ENCODE data around the gene SMPDL3A. TPM values are rescaled to one million over a fixed set of nuclear protein-coding genes. Genes with fewer than 3 reads are reported as not detected.

The SMPDL3A gene
- total RNA-seq, 1 experiment from 2014 or later, result 2.4 TPM

DNA sequence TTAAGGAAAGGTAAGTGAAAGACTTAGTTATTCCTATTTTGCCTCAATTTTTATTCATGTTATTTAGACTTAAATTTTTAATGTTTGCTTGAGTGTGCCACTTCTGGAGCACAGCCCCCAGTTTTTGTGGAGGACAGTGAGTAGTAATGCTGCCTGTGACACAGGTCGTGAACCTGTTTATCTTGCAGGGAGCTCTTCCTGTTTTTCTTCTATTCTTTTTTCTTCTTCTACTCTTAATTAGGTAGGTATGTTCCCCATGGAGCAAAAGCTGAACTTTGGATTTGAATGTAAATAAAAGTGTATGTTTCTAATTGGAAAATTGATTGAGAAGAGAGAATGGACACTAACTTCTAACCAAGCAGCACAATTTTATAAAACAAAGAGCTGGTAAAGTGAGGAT is 12.3 kb downstream of the SMPDL3A start:
- no peak for DNase-seq
- H3K9me2 ChIP-seq (ENCODE audit: insufficient read depth), result no peaks in the 10 kb centered on the region
- H3K9me3 ChIP-seq (ENCODE audit: insufficient read depth, low read depth), result no peaks in the 10 kb centered on the region
- intact Hi-C loops (cut with micrococcal nuclease; ENCODE audit: unreplicated experiment), result no loop called here
- H3K79me2 ChIP-seq (ENCODE audit: low read depth), result no peaks in the 10 kb centered on the region
- H3K27me3 ChIP-seq (ENCODE audit: insufficient read depth, low read depth), result no peaks in the 10 kb centered on the region
- ChIA-PET CTCF (no interaction called here), POLR2A (ENCODE audit: unreplicated experiment) (no interaction called here)
- BruUV-seq (replicated peaks), result no TSS peak
- H3K27ac ChIP-seq, result no peak overlapping the region
- H3K4me1 ChIP-seq (replicated peaks; ENCODE audit: insufficient read depth), result peaks cover 33% of the 10 kb centered on the region
- no peak overlapping the region for H3K4me3 ChIP-seq
- no peak overlapping the region for H3K4me2 ChIP-seq
- no peak overlapping the region for H2AFZ ChIP-seq
- TF ChIP-seq CTCF (conservative IDR thresholded peaks at IDR 0.05) (no peak), EZH2 (IDR thresholded peaks at IDR 0.05; ENCODE audit: low read depth) (no peak)
- no peaks in the 10 kb centered on the region for H4K20me1 ChIP-seq (ENCODE audit: insufficient read depth)
- peaks cover 14% of the 10 kb centered on the region; the same call in 1 of the 2 replicates for H3F3A ChIP-seq (ENCODE audit: insufficient read depth, low read depth)
- H3K36me3 ChIP-seq (ENCODE audit: low read depth), result no peaks in the 10 kb centered on the region

DNA sequence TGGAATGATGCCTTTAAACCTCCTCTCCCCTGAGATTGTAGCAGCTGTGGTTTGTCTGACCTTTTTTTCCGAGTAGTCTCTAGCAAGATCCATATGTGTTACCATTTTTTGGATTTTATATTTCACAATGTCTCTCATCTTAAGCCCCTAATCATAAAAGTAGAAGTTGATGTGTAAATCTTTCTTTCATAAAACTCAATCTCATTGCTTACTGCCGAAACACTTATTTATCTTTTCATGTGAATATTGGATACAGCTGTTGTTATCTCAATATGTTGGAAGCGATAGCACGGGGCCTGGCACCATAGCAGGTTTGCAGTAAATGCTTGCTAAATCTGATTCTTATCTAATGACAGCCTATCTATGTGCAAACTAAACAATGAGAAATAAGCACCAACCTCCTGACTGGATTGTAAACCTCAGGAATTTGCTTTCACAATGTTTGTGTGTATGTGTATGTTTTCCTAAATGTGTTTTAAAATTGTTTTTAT is 14.2 kb downstream of the SMPDL3A start:
- no peaks in the 10 kb centered on the region for H3K9me2 ChIP-seq (ENCODE audit: insufficient read depth)
- CTCF ChIA-PET, result no interaction called here
- no peaks in the 10 kb centered on the region for H4K20me1 ChIP-seq (ENCODE audit: insufficient read depth)
- BruUV-seq (replicated peaks), result no TSS peak
- H3K4me2 ChIP-seq, result no peak overlapping the region
- H3K79me2 ChIP-seq (ENCODE audit: low read depth), result no peaks in the 10 kb centered on the region
- no peak overlapping the region for H3K4me3 ChIP-seq
- H3K9me3 ChIP-seq (ENCODE audit: insufficient read depth, low read depth), result no peaks in the 10 kb centered on the region
- H2AFZ ChIP-seq, result no peak overlapping the region
- POLR2A ChIA-PET (ENCODE audit: unreplicated experiment), result no interaction called here
- intact Hi-C loops (cut with micrococcal nuclease; ENCODE audit: unreplicated experiment), result no loop called here
- TF ChIP-seq EZH2 (IDR thresholded peaks at IDR 0.05; ENCODE audit: low read depth) (no peak), CTCF (conservative IDR thresholded peaks at IDR 0.05) (no peak)
- H3K36me3 ChIP-seq (ENCODE audit: low read depth), result no peaks in the 10 kb centered on the region
- H3K4me1 ChIP-seq (replicated peaks; ENCODE audit: insufficient read depth), result peaks cover 30% of the 10 kb centered on the region
- H3F3A ChIP-seq (ENCODE audit: insufficient read depth, low read depth), result peaks cover 12% of the 10 kb centered on the region; the same call in 1 of the 2 replicates
- no peak overlapping the region for H3K27ac ChIP-seq
- no peaks in the 10 kb centered on the region for H3K27me3 ChIP-seq (ENCODE audit: insufficient read depth, low read depth)
- DNase-seq, result peak in 1 of 2 experiments; percentile 56

- no peaks in the 10 kb centered on the region for H4K20me1 ChIP-seq (ENCODE audit: insufficient read depth)
- no peak overlapping the region for H3K4me3 ChIP-seq
- no peak overlapping the region for H2AFZ ChIP-seq
- TF ChIP-seq CTCF (conservative IDR thresholded peaks at IDR 0.05), result no peak
- no peak for TF ChIP-seq EZH2 (IDR thresholded peaks at IDR 0.05; ENCODE audit: low read depth)
- H3K36me3 ChIP-seq (ENCODE audit: low read depth), result no peaks in the 10 kb centered on the region
- H3K79me2 ChIP-seq (ENCODE audit: low read depth), result no peaks in the 10 kb centered on the region
- H3K27me3 ChIP-seq (ENCODE audit: insufficient read depth, low read depth), result no peaks in the 10 kb centered on the region
- no peaks in the 10 kb centered on the region for H3K9me2 ChIP-seq (ENCODE audit: insufficient read depth)
- CTCF ChIA-PET, result no interaction called here
- BruUV-seq (replicated peaks), result no TSS peak
- DNase-seq, result no peak
- no peaks in the 10 kb centered on the region for H3K9me3 ChIP-seq (ENCODE audit: insufficient read depth, low read depth)
- no peak overlapping the region for H3K27ac ChIP-seq
- peaks cover 8% of the 10 kb centered on the region; the same call in 1 of the 2 replicates for H3F3A ChIP-seq (ENCODE audit: insufficient read depth, low read depth)
- POLR2A ChIA-PET (ENCODE audit: unreplicated experiment), result no interaction called here
- H3K4me1 ChIP-seq (replicated peaks; ENCODE audit: insufficient read depth), result peaks cover 12% of the 10 kb centered on the region; the same call in 1 of the 2 replicates
- intact Hi-C loops (cut with micrococcal nuclease; ENCODE audit: unreplicated experiment), result no loop called here
- no peak overlapping the region for H3K4me2 ChIP-seq
Measured at GRCh38 chr6:122804962-122805485, 16.0 kb downstream of the SMPDL3A start.

Data from PC-9 (cell line).